ENCODE data around the gene CYP1B1. TPM values are rescaled to one million over a fixed set of nuclear protein-coding genes. Genes with fewer than 3 reads are reported as not detected.

Gene CYP1B1
- total RNA-seq, 4 donors from 2014 or later = 2.5 to 29.1 (median 9.7) TPM

- ATAC-seq (no peak), DNase-seq (no peak)
- no peak for TF ChIP-seq POLR2A (IDR thresholded peaks at IDR 0.05)
- TF ChIP-seq, protein P1, sequence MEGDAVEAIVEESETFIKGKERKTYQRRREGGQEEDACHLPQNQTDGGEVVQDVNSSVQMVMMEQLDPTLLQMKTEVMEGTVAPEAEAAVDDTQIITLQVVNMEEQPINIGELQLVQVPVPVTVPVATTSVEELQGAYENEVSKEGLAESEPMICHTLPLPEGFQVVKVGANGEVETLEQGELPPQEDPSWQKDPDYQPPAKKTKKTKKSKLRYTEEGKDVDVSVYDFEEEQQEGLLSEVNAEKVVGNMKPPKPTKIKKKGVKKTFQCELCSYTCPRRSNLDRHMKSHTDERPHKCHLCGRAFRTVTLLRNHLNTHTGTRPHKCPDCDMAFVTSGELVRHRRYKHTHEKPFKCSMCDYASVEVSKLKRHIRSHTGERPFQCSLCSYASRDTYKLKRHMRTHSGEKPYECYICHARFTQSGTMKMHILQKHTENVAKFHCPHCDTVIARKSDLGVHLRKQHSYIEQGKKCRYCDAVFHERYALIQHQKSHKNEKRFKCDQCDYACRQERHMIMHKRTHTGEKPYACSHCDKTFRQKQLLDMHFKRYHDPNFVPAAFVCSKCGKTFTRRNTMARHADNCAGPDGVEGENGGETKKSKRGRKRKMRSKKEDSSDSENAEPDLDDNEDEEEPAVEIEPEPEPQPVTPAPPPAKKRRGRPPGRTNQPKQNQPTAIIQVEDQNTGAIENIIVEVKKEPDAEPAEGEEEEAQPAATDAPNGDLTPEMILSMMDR (IDR thresholded peaks at IDR 0.05 in 4 of 5, conservative IDR thresholded peaks at IDR 0.05 in 1 of 5) = no peak
- no peaks in the 10 kb centered on the region for H3K36me3 ChIP-seq
- no peaks in the 10 kb centered on the region for H3K27me3 ChIP-seq
- no peaks in the 10 kb centered on the region for H3K4me1 ChIP-seq
- no peaks in the 10 kb centered on the region for H3K9me3 ChIP-seq
- no peak overlapping the region for H3K27ac ChIP-seq
- in situ Hi-C loops (cut with MboI; ENCODE audit: low sequenced_read_pairs in 4 of 4) = no loop called here
- intact Hi-C loops (cut with DNase I; ENCODE audit: low total_unique reads) = no loop called here
- H3K4me3 ChIP-seq = no peak overlapping the region
Observed at GRCh38 chr2:38064801-38065501, 11.0 kb downstream of the CYP1B1 start.

DNA sequence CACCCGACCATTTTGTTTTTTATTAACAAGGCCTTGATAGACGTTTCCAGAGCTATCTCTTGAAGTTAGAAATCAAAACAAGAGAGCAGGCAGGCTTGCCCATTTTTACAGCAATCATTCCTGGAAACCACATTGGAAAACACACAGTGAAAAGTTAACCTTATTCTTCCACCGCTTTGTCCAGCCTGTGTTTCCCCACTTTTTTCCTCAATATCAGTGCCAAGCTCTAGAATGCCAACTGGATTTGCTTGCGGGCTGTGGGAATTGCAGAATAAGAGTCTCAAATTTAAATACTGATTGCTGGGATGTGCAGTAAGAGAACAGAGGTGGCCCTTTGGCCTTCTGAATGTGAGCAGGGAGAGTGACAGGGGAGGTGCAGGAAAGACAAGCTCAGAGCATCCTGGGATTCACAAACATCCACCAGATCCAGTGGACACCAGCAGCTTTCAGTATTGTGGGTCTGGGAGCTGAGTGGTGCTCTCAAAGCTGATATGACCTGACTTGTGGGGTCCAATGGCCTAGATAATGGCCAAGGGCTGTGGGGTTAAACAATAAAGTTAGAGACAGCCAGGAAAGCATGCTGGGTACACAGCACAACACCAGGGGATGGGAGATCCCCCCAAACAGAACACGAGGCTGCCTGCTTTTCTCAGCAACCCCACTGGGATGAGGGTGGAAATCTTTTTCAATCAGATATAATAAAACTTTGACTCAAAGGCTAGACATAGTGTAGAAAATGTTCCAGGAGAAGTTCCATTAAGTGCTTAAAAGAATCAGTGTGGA, 15.5 kb downstream of the CYP1B1 start:
- TF ChIP-seq, protein P1 (IDR thresholded peaks at IDR 0.05 in 4 of 5, conservative IDR thresholded peaks at IDR 0.05 in 1 of 5) = no peak
- TF ChIP-seq POLR2A (IDR thresholded peaks at IDR 0.05) = no peak
- Histone ChIP-seq H3K27ac (no peak overlapping the region), H3K4me3 (no peak overlapping the region), H3K9me3 (no peaks in the 10 kb centered on the region), H3K4me1 (no peaks in the 10 kb centered on the region), H3K27me3 (no peaks in the 10 kb centered on the region), H3K36me3 (no peaks in the 10 kb centered on the region)
- DNase-seq (no peak), ATAC-seq (no peak)
- intact Hi-C loops (cut with DNase I; ENCODE audit: low total_unique reads) (no loop called here), in situ Hi-C loops (cut with MboI; ENCODE audit: low sequenced_read_pairs in 4 of 4) (no loop called here)

- no peak for TF ChIP-seq POLR2A (IDR thresholded peaks at IDR 0.05)
- TF ChIP-seq, protein P1 (IDR thresholded peaks at IDR 0.05 in 4 of 5, conservative IDR thresholded peaks at IDR 0.05 in 1 of 5) = no peak
- Histone ChIP-seq H3K4me3 (no peak overlapping the region), H3K36me3 (no peaks in the 10 kb centered on the region), H3K27ac (no peak overlapping the region), H3K4me1 (no peaks in the 10 kb centered on the region), H3K9me3 (no peaks in the 10 kb centered on the region), H3K27me3 (no peaks in the 10 kb centered on the region)
- intact Hi-C loops (cut with DNase I; ENCODE audit: low total_unique reads) = no loop called here
- in situ Hi-C loops (cut with MboI; ENCODE audit: low sequenced_read_pairs in 4 of 4) = no loop called here
- DNase-seq (no peak), ATAC-seq (no peak)
Observed at GRCh38 chr2:38057651-38058410, 18.1 kb downstream of the CYP1B1 start.

DNA sequence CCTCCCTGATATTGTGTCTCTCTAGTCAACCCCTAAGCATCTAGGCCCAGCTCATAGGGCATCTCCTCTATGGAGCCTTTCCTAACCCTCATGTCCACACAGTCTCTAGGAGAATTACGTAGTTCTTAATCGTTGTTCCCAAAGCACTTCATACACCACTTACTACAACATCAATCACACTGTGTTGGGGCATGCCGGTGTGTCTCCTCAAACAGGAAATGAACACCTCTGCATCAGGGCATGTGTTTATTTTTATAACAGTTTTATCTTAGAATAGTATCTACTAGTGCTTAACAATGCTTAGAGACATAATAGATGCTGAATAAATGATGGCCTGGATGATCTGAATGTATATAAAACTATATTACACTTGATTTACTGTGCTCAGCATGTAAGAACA, 19.7 kb downstream of the CYP1B1 start:
- H3K36me3 ChIP-seq = no peaks in the 10 kb centered on the region
- H3K27ac ChIP-seq = no peak overlapping the region
- in situ Hi-C loops (cut with MboI; ENCODE audit: low sequenced_read_pairs in 4 of 4) (no loop called here), intact Hi-C loops (cut with DNase I; ENCODE audit: low total_unique reads) (no loop called here)
- no peak for ATAC-seq
- H3K9me3 ChIP-seq = no peaks in the 10 kb centered on the region
- no peak for DNase-seq
- H3K27me3 ChIP-seq = no peaks in the 10 kb centered on the region
- no peaks in the 10 kb centered on the region for H3K4me1 ChIP-seq
- H3K4me3 ChIP-seq = no peak overlapping the region
- TF ChIP-seq POLR2A (IDR thresholded peaks at IDR 0.05) = no peak
- TF ChIP-seq, protein P1 (IDR thresholded peaks at IDR 0.05 in 4 of 5, conservative IDR thresholded peaks at IDR 0.05 in 1 of 5) = no peak

Data from gastrocnemius medialis (tissue), 4 donors.